SK-N-SH (cell line): ENCODE results near the gene ARL5C. TPM values are rescaled to one million over a fixed set of nuclear protein-coding genes. Genes with fewer than 3 reads are reported as not detected.

ENCODE experiments used
- CTCF ChIA-PET: fragments of 300-600, 350-600 bp; formaldehyde crosslinking; extraction: SDS; loops from one replicate; lab custom pipeline; 2021; lab: Yijun Ruan, JAX
- POLR2A ChIA-PET: fragments of 350-600 bp; sonication (Branson Sonifier 250); formaldehyde crosslinking; extraction: SDS; loops from one replicate; lab custom pipeline; 2020; ENCODE audit warnings: antibody characterized with exemption, inconsistent platforms; lab: Yijun Ruan, JAX
- DNase-seq: peaks from one replicate; pipeline ENCODE4 v3.0.0; 2012
- H2AFZ ChIP-seq: fragments of 200-600 bp; sonication (generic); 2 replicates; pipeline ENCODE4 v1.8.1; 2016; ENCODE audit warnings: antibody characterized with exemption, mild to moderate bottlenecking, low read depth
- H3F3A ChIP-seq: fragments of 200-600 bp; sonication (generic); replicated peaks from 2 replicates; pipeline ENCODE3; 2016; ENCODE audit warnings: antibody characterized with exemption, mild to moderate bottlenecking; ENCODE audit not compliant: insufficient read depth
- H3K27ac ChIP-seq, 2 experiments: fragments of 200-500 bp in 1 of 2; fragments of 200-600 bp in 1 of 2; sonication (Bioruptor generic) in 1 of 2; sonication (generic), shearing (Covaris generic) in 1 of 2; 2 replicates each; pipeline versions ENCODE4 v1.5.1 to v1.6.1; 2014 to 2016; ENCODE audit warnings: low read depth in 2 of 2, inconsistent platforms in 1 of 2, low read length in 1 of 2, mild to moderate bottlenecking in 1 of 2, mixed read lengths in 1 of 2
- H3K27me3 ChIP-seq: fragments of 200-600 bp; sonication (generic), shearing (Covaris generic); 2 replicates; pipeline ENCODE4 v1.6.1; 2016; ENCODE audit warnings: mixed run types; ENCODE audit not compliant: insufficient read depth
- H3K36me3 ChIP-seq, 2 experiments: fragments of 200-500 bp in 1 of 2; fragments of 200-600 bp in 1 of 2; sonication (Bioruptor generic) in 1 of 2; sonication (generic) in 1 of 2; replicated peaks in 1 of 2; 2 replicates each; pipeline versions ENCODE3 to v1.5.1; 2014 to 2016; ENCODE audit warnings: low read length in 1 of 2, mild to moderate bottlenecking in 1 of 2; ENCODE audit not compliant: insufficient read depth in 2 of 2, control insufficient read depth in 1 of 2
- H3K4me1 ChIP-seq, 2 experiments: fragments of 200-500 bp in 1 of 2; fragments of 200-600 bp in 1 of 2; sonication (Bioruptor generic) in 1 of 2; sonication (generic), shearing (Covaris generic) in 1 of 2; 2 replicates each; pipeline versions ENCODE4 v1.5.1 to v1.6.1; 2014 to 2016; ENCODE audit warnings: low read depth in 1 of 2, low read length in 1 of 2, mixed run types in 1 of 2; ENCODE audit not compliant: insufficient read depth in 2 of 2, control insufficient read depth in 1 of 2
- H3K4me2 ChIP-seq: fragments of 200-600 bp; sonication (generic), shearing (Covaris generic); 2 replicates; pipeline ENCODE4 v1.6.1; 2017; ENCODE audit warnings: mixed run types
- H3K4me3 ChIP-seq, 2 experiments: fragments of 200-500 bp in 1 of 2; fragments of 200-600 bp in 1 of 2; sonication (Bioruptor generic) in 1 of 2; sonication (generic), shearing (Covaris generic) in 1 of 2; 2 replicates each; pipeline versions ENCODE4 v1.5.1 to v1.8.1; 2014 to 2016; ENCODE audit warnings: low read depth in 2 of 2, inconsistent platforms in 1 of 2, low read length in 1 of 2, mild to moderate bottlenecking in 1 of 2, mixed read lengths in 1 of 2, moderate library complexity in 1 of 2
- H3K79me2 ChIP-seq: fragments of 200-600 bp; sonication (generic); 2 replicates; pipeline ENCODE4 v1.8.1; 2017; ENCODE audit warnings: mild to moderate bottlenecking; ENCODE audit not compliant: insufficient read depth
- H3K9ac ChIP-seq: fragments of 200-600 bp; sonication (generic); 2 replicates; pipeline ENCODE4 v1.6.1; 2017; ENCODE audit warnings: mixed run types
- H3K9me2 ChIP-seq: fragments of 200-600 bp; sonication (generic); 2 replicates; pipeline ENCODE4 v1.6.1; 2017; ENCODE audit warnings: mixed run types
- H3K9me3 ChIP-seq: fragments of 200-600 bp; sonication (generic); 2 replicates; pipeline ENCODE4 v1.6.1; 2017; ENCODE audit warnings: mixed run types, mild to moderate bottlenecking, moderate library complexity
- H4K20me1 ChIP-seq: fragments of 200-600 bp; sonication (generic); 2 replicates; pipeline ENCODE4 v1.6.1; 2017; ENCODE audit warnings: mild to moderate bottlenecking, mixed run types; ENCODE audit not compliant: insufficient read depth
- EP300 ChIP-seq, 2 experiments: IDR thresholded peaks; 2 replicates each; pipeline versions ENCODE4 v1.4.0 to v1.6.1; 2012; ENCODE audit warnings: borderline replicate concordance in 1 of 2, low read depth in 1 of 2, low read length in 1 of 2
- FOSL2 ChIP-seq: IDR thresholded peaks from 2 replicates; pipeline ENCODE4 v1.4.0; 2012; ENCODE audit warnings: low read depth, mild to moderate bottlenecking, moderate library complexity, borderline replicate concordance
- GATA2 ChIP-seq: sonication (generic); formaldehyde crosslinking; IDR thresholded peaks from 2 replicates; pipeline ENCODE4 v1.5.0; 2020; ENCODE audit warnings: mild to moderate bottlenecking, missing genetic modification reagents
- NFIC ChIP-seq: IDR thresholded peaks from 2 replicates; pipeline ENCODE4 v1.4.0; 2012; ENCODE audit warnings: borderline replicate concordance
- NRF1 ChIP-seq: IDR thresholded peaks from 2 replicates; pipeline ENCODE4 v1.6.1; 2012; ENCODE audit warnings: low read depth, mild to moderate bottlenecking, low read length
- RAD21 ChIP-seq: IDR thresholded peaks from 2 replicates; pipeline ENCODE4 v1.6.1; 2012; ENCODE audit warnings: mild to moderate bottlenecking, low read length
- RCOR1 ChIP-seq: fragments of 150-350 bp; IDR thresholded peaks from 2 replicates; pipeline ENCODE4 v1.6.1; 2017; ENCODE audit warnings: antibody characterized with exemption, low read length
- RXRA ChIP-seq: IDR thresholded peaks from 2 replicates; pipeline ENCODE4 v1.4.0; 2012; ENCODE audit warnings: low read depth, mild to moderate bottlenecking, borderline replicate concordance
- SIN3A ChIP-seq: IDR thresholded peaks from 2 replicates; pipeline ENCODE4 v1.6.1; 2012; ENCODE audit warnings: low read depth, mild to moderate bottlenecking, low read length, moderate library complexity, borderline replicate concordance
- TAF1 ChIP-seq: IDR thresholded peaks from 2 replicates; pipeline ENCODE4 v1.6.1; 2012; ENCODE audit warnings: low read depth, mild to moderate bottlenecking, low read length, moderate library complexity, borderline replicate concordance
- TCF12 ChIP-seq: IDR thresholded peaks from 2 replicates; pipeline ENCODE4 v1.4.0; 2012
- TEAD4 ChIP-seq: IDR thresholded peaks from 2 replicates; pipeline ENCODE4 v1.4.0; 2012; ENCODE audit warnings: mild to moderate bottlenecking, borderline replicate concordance; ENCODE audit not compliant: insufficient read depth
- YY1 ChIP-seq: IDR thresholded peaks from 2 replicates; pipeline ENCODE4 v1.4.0; 2012; ENCODE audit warnings: low read depth, mild to moderate bottlenecking
- WGBS: methylation state at CpG from one replicate; pipeline ENCODE4 v1.1.6; 2017; ENCODE audit warnings: low lambda C conversion rate; 5-methylcytosine and 5-hydroxymethylcytosine counted together
- polyA plus RNA-seq, 3 experiments: library from polyadenylated mRNA; depleted of rRNA; stranded (reverse); fragments of >200 nt; gene quantifications; 2 replicates each; pipeline ENCODE4 v1.2.3, GENCODE V29; 2012
- TF ChIP-seq, protein P1 (sequence below): IDR thresholded peaks from 2 replicates; pipeline ENCODE4 v1.4.0; 2012; ENCODE audit warnings: low read depth
- TF ChIP-seq, protein P2 (sequence below): IDR thresholded peaks from 2 replicates; pipeline ENCODE4 v1.4.0; 2012; ENCODE audit warnings: low read depth, borderline replicate concordance
- TF ChIP-seq, protein P3 (sequence below): IDR thresholded peaks from 2 replicates; pipeline ENCODE4 v1.6.1; 2012; ENCODE audit warnings: mild to moderate bottlenecking, low read depth, low read length, moderate library complexity
- TF ChIP-seq, protein P4 (sequence below): IDR thresholded peaks from 2 replicates; pipeline ENCODE4; 2012
- TF ChIP-seq, protein P5 (sequence below): IDR thresholded peaks from 2 replicates; pipeline ENCODE4 v1.4.0; 2012; ENCODE audit warnings: low read depth, borderline replicate concordance

The ARL5C gene
- polyA plus RNA-seq, 1 of the 3 experiments (the other 2 are of a cell fraction), result not detected

DNA sequence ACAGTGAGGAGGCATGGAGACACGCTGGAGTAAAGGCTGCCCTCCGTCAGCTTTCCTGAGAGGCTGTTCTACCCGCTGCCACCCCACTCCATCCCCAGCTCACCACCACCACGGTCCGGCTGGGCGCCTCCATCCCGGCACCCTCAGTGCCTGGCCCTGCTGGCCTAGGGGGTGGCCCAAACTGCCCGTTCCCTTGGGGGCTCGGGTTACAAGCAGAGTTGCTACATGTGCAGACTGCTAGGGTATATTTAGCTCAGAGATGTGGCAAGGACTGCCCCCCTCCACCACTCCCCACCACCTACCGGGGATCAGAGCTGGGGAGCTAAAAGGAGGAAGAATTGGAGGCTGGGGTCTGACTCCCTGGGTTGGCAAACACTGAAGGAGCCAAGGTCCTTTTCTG lies 27.4 kb upstream of the ARL5C start:
- H3F3A ChIP-seq, result peaks cover 5% of the 10 kb centered on the region
- 0 out of 2 replicates have a peak, but pooled peaks cover 4% of the 10 kb centered on the region for H4K20me1 ChIP-seq
- peaks cover 33% of the 10 kb centered on the region for H3K79me2 ChIP-seq
- POLR2A ChIA-PET, result no interaction called here
- no peak for DNase-seq
- CTCF ChIA-PET, result interaction anchor here (1.1 to 29.0 kb wide), 3 partner anchors 21 to 210 kb away, joined by 5 to 781 read pairs (median 96); no protein-coding TSS in a partner anchor
- peaks cover 19 to 31% of the 10 kb centered on the region in 2 experiments; a peak in 2 of 4 replicates for H3K4me1 ChIP-seq
- no peaks in the 10 kb centered on the region for H3K9me3 ChIP-seq
- WGBS, result 95% methylated on average over 10 of the region's 10 CpGs
- no peak overlapping the region for H3K27ac ChIP-seq
- H3K9ac ChIP-seq, result no peak overlapping the region
- H3K27me3 ChIP-seq, result no peaks in the 10 kb centered on the region
- H3K4me2 ChIP-seq, result no peak overlapping the region
- H3K9me2 ChIP-seq, result no peaks in the 10 kb centered on the region
- TF ChIP-seq SIN3A (no peak), RAD21 (no peak), TEAD4 (no peak), EP300 (IDR thresholded peaks at IDR 0.05; ENCODE audit: borderline replicate concordance in 1 of 2, low read depth in 1 of 2, low read length in 1 of 2) (no peak), TAF1 (no peak), YY1 (no peak), RXRA (no peak)
- TF ChIP-seq, protein P1, sequence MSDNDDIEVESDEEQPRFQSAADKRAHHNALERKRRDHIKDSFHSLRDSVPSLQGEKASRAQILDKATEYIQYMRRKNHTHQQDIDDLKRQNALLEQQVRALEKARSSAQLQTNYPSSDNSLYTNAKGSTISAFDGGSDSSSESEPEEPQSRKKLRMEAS, result no peak
- TF ChIP-seq, all 33 proteins: peak for 0
- no peak overlapping the region for H3K4me3 ChIP-seq
- H3K36me3 ChIP-seq, result peaks cover 10 to 16% of the 10 kb centered on the region in 2 experiments
- no peak overlapping the region for H2AFZ ChIP-seq

DNA sequence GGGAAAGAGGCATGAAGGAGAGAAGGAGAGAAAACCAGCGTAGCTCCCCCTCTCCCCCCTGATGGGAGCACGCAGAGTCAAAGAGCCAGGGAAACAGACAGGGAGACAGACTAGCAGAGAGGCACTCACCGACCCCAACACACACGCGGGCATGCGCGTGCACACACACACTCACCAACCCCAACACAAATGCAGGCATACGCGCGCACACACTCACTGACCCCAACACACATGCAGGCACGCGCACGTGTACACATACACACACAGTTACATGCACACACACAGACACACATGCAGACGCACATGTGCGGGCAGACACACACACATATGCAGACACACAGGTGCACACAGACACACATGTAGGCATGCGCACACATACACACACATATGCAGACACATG lies 26.9 kb upstream of the ARL5C start:
- no peak for DNase-seq
- Histone ChIP-seq H4K20me1 (0 out of 2 replicates have a peak, but pooled peaks cover 4% of the 10 kb centered on the region), H3K4me1 (peaks cover 19 to 27% of the 10 kb centered on the region in 2 experiments; a peak in 2 of 4 replicates), H3K36me3 (peaks cover 10 to 19% of the 10 kb centered on the region in 2 experiments), H3K27ac (no peak overlapping the region), H3K9me3 (no peaks in the 10 kb centered on the region), H3K4me3 (no peak overlapping the region), H3K9ac (no peak overlapping the region), H3K4me2 (no peak overlapping the region), H3F3A (peaks cover under 1% of the 10 kb centered on the region), H3K79me2 (peaks cover 33% of the 10 kb centered on the region), H3K9me2 (no peaks in the 10 kb centered on the region), H2AFZ (no peak overlapping the region), H3K27me3 (no peaks in the 10 kb centered on the region)
- 96% methylated on average over 16 of the region's 16 CpGs for WGBS
- ChIA-PET CTCF (interaction anchor here (0.7 to 29.0 kb wide), 4 partner anchors 14 to 210 kb away, joined by 3 to 781 read pairs (median 50); no protein-coding TSS in a partner anchor), POLR2A (no interaction called here)
- no peak for TF ChIP-seq RAD21
- TF ChIP-seq FOSL2, result no peak
- TF ChIP-seq, protein P2, sequence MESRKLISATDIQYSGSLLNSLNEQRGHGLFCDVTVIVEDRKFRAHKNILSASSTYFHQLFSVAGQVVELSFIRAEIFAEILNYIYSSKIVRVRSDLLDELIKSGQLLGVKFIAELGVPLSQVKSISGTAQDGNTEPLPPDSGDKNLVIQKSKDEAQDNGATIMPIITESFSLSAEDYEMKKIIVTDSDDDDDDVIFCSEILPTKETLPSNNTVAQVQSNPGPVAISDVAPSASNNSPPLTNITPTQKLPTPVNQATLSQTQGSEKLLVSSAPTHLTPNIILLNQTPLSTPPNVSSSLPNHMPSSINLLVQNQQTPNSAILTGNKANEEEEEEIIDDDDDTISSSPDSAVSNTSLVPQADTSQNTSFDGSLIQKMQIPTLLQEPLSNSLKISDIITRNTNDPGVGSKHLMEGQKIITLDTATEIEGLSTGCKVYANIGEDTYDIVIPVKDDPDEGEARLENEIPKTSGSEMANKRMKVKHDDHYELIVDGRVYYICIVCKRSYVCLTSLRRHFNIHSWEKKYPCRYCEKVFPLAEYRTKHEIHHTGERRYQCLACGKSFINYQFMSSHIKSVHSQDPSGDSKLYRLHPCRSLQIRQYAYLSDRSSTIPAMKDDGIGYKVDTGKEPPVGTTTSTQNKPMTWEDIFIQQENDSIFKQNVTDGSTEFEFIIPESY, result no peak
- no peak for TF ChIP-seq GATA2 (CRISPR knock-in tag)
- TF ChIP-seq, protein P3, sequence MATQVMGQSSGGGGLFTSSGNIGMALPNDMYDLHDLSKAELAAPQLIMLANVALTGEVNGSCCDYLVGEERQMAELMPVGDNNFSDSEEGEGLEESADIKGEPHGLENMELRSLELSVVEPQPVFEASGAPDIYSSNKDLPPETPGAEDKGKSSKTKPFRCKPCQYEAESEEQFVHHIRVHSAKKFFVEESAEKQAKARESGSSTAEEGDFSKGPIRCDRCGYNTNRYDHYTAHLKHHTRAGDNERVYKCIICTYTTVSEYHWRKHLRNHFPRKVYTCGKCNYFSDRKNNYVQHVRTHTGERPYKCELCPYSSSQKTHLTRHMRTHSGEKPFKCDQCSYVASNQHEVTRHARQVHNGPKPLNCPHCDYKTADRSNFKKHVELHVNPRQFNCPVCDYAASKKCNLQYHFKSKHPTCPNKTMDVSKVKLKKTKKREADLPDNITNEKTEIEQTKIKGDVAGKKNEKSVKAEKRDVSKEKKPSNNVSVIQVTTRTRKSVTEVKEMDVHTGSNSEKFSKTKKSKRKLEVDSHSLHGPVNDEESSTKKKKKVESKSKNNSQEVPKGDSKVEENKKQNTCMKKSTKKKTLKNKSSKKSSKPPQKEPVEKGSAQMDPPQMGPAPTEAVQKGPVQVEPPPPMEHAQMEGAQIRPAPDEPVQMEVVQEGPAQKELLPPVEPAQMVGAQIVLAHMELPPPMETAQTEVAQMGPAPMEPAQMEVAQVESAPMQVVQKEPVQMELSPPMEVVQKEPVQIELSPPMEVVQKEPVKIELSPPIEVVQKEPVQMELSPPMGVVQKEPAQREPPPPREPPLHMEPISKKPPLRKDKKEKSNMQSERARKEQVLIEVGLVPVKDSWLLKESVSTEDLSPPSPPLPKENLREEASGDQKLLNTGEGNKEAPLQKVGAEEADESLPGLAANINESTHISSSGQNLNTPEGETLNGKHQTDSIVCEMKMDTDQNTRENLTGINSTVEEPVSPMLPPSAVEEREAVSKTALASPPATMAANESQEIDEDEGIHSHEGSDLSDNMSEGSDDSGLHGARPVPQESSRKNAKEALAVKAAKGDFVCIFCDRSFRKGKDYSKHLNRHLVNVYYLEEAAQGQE, result no peak
- TF ChIP-seq, protein P4, sequence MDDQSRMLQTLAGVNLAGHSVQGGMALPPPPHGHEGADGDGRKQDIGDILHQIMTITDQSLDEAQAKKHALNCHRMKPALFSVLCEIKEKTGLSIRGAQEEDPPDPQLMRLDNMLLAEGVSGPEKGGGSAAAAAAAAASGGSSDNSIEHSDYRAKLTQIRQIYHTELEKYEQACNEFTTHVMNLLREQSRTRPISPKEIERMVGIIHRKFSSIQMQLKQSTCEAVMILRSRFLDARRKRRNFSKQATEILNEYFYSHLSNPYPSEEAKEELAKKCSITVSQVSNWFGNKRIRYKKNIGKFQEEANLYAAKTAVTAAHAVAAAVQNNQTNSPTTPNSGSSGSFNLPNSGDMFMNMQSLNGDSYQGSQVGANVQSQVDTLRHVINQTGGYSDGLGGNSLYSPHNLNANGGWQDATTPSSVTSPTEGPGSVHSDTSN, result no peak
- TF ChIP-seq NFIC, result no peak
- no peak for TF ChIP-seq SIN3A
- TF ChIP-seq RCOR1, result no peak
- no peak for TF ChIP-seq NRF1
- TF ChIP-seq, protein P5, sequence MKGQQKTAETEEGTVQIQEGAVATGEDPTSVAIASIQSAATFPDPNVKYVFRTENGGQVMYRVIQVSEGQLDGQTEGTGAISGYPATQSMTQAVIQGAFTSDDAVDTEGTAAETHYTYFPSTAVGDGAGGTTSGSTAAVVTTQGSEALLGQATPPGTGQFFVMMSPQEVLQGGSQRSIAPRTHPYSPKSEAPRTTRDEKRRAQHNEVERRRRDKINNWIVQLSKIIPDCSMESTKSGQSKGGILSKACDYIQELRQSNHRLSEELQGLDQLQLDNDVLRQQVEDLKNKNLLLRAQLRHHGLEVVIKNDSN, result no peak
- TF ChIP-seq TAF1, result no peak
- TF ChIP-seq TCF12, result no peak
